Stimulated activated CD8-positive, alpha-beta memory T cell treated with anti-CD3 and anti-CD28 coated beads, Interleukin-4, amount 100 ng/mL, for 24 hours (primary cell): Measurements from ENCODE around the gene ITGA5.

Source experiments
- DNase-seq: peaks from one replicate; pipeline ENCODE4 v3.0.0-alpha.2; 2020; ENCODE audit warnings: low read depth

ITGA5 gene

DNA sequence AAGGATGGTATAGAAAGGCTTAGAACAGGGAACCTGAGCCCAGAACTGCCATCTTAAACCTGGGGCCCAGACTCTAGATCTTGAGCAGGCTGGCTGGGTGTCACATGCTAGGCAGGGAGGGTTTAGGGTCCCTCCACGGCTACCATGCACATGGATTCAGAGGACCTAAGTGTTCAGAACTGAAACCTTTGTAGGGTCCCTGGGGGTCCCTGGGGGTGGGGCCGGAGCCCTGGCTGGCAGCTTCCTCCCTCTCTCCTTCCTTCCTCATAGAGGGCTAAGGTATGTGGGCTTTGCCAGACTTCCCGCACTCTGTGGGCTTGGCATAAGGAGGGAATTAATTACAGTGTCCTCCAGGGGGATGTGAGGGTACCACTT lies 29.9 kb downstream of the ITGA5 start:
- DNase-seq = no peak

DNA sequence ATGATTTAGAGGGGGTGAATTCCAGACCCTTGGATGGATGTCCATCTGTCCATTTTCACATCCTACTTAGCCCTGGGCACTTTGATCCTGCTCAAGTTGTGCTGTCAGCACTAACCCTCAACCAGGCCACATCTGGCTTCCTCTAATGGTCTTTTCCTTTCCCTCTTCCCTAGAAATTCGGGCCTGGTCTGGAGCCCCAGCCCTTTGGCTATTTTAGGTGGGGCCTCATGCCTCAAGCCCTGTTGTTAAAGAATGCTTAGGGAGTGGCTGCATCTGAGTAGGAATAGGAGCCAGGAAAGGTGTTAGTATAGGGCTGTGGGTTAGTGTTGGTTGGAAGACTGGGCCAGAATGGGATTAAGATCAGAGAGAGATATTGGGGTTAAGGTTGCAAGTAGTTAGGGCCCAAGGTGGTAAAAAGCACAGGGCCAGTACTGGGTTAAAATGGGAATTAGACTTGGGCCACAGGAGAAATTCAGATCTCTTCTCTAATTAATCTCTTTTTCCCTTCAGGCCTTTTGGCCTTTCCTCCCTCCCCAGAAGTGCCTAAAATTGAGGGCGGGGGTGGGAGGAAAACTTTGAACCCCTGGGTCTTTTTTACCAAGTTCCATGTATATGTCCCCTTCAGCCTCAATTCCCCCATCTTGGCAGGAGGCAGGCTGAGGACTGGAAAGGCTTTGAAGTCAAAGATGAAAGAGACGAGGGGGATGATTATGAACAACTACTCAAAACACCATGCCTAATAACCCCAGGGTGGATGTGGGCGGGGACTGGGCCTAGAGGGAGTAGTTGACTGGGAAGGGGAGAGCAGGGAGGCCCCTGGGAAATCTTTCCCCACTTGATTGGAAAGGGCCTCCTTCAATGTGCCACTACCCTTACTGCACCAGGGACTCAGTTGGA lies 30.6 kb downstream of the ITGA5 start:
- DNase-seq = no peak

- no peak for DNase-seq
Observed at GRCh38 chr12:54387114-54387467, 32.0 kb downstream of the ITGA5 start.

- no peak for DNase-seq
Observed at GRCh38 chr12:54386403-54387113, 32.5 kb downstream of the ITGA5 start.

DNA sequence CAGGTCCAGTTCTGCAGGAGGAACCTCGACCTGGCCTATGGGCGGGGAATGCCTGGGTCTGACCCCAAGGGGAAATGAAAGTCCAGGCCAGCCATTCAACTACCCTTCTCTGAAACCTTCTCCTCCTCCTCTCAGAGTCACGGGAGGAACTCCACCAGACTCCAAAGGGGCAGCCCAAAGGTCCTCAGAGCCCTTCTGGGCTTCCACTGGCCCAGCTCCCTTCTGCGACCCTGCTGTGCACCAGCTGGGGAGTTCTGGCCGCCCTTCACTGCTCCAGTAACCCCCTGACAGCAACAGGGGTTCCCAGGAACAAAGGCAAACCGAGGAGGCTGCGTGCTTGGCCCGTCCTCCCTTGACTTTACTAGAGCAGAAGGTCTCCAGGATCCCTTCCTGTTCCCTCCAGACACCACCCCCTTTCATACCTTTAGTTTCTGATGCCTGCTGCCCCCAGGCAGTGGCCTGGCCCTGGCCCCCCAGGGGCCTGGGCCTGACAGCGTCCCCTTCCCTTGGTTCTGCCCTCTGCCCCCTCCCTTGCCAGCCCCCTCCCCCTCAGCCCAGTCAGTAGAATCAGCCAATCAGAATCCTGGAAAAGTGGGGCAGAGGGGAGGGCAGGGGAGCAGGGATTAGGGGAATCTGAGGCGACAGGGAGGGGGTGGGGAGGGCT lies 33.7 kb downstream of the ITGA5 start:
- no peak for DNase-seq

- no peak for DNase-seq
Observed at GRCh38 chr12:54384591-54385041, 34.5 kb downstream of the ITGA5 start, which contains the start of gene ZNF385A. ZNF385A (minus strand) TSS chr12:54384733; CDS start chr12:54384514, 219 bp downstream.

DNA sequence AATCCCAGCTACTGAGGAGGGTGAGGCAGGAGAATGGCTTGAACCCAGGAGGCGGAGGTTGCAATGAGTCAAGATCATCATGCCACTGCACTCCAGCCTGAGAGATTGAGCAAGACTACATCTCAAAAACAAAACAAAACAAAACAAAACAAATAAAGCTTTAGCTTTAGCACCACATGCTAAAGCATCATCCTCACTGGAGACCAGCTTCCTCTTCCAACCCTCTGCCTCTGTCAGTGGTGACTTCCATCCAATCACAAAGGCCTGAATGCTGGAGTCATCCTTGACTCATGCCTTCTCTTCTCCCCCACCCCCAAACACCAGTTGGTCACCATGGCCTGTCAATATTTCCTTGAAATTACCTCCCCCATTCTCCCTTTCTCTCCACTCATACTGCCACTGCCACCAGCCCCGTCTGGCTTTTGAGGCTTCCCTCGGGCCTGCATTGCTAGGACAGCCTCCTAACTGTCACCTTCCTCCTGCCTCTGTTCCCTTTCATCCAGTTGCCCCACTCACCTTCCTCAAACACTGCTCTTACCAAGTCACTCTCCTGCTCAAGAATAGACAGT lies 35.9 kb downstream of the ITGA5 start:
- no peak for DNase-seq

DNA sequence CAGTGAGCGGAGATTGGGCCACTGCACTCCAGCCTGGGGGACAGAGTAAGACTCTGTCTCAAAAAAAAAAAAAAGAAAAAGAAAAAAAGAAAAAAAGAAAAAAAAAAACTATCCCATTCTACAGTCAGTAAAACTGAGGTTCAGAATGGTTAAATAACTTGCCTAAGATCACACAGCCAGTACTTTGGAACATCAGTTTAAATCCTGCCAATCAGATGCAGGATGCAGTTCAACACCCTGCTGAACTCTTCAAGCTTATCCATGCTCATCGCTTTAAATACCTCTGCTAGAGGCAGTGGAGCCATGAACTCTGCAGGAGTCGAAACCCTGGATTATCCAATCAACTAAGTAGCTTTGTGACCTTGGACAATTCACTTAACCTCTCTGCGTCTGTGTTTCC lies 37.9 kb downstream of the ITGA5 start:
- no peak for DNase-seq

DNA sequence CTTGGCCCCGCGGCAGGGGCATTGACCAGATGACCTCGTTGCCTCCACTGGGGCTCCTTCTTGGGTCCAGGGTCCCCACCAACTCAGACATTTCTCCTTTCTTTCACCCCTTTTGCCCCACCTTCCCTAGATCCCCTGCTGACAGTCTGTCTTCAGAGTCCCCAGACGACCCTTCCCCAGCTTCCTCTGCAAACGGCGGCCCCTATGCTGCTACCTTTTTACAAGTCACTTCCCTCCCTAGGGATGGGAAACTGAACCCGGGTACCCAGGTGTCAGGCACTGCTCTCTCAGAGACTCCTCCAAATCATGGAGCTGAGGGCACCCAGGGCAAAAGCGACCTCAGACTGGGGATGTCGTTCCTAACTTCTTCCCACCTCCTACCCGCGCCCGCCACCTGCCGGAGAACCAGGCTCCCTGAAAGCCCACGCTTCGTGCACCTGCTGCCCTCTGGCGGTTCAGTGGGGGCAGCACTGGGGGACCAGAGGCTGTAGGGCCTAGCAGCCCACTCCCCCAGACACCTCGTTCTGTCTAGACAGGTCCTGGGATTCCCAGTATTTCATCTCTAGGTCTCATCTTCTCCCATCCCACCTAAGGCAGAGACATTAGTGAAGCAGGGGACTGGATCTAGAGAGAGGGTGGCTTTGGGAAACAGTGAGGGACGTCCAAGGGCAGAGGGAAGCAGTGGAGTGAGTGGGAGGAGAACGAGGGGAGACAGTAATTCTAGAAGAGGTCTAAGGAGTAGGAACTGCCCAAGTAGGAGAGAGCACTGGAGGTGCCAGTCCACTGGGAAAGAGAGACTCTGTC lies 39.5 kb downstream of the ITGA5 start:
- peak; percentile 81 for DNase-seq

DNA sequence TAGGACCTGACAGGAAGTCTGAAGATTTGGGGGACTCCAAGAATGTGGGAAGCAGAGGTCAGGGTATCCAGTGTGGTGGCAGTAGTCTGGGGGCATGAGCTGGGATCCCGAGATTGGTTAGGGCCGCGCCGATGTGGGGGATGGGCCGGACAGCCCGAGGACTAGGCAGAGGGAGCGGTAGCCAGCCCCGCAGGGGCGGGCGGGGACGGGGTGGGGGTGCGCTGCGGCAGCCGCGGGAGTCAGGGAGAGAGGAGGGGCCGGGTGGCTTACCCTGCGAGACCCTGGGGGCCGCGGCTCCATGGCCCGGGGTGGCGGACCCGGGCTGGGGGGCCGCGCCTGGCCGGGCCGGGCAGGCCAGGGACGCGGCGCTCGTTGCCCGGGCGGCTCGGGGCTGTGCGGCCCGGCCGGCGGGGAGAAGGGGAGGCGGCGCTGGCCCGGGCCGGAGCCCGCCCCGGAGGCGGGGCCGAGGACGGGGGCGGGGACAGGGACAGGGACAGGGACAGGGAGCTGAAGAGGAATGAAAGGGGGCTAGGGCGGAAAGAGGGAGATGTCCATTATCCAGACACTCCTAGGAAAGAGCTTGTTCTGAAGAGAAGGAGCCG lies 40.2 kb downstream of the ITGA5 start:
- no peak for DNase-seq

DNA sequence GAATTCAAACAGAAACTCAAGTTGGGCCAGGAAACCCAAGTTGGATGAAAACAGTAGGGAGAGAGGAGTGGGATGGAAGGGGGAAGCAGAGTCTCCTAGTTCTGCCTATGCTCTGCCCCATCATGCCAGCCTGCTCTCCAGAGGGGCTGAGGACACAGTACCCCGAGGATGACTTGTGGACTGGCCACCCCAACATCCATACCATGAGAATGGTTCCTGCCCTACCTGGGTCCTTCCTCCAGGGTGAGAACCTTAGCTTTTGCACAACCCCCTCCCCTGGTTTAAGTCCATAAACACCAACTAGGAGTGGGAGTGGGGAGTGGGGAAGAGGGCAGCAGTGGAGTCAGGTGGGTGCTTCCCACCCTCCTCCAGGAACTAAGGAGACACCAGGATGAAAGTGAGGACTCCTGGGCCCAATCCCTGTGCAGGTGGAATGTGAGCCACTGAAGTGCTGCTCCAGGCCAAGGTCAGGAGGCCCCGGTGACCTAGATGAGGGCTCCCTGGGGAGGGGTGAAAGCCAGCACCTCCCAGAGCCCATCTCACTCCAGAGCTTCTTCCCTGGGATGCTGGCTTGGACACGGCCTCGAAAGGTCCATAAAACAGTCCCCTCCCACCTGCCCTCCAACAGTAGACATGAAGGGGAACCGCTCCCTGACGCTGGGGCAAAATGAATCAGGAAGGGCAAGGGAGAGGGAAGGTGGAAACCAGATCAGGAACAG lies 41.1 kb downstream of the ITGA5 start:
- no peak for DNase-seq

DNA sequence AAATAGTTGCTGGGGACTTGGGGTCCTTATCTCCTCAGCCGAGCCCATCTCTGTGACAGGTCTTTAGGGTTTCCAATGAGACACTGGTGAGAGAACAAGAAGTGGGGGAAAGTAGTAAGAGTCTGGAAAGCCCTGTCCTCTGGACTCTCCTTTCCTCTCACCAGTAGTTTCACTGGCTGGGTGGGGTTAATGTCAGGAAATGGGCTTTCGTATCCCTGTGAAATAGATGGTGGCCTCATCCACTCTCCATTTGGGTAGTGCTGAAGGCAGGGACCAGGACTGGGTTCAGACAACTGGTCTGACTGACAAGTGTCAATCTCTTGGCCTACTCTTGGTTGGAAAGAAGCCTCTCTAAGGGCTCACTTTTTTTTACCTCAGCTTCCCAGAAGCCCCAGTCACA lies 42.1 kb downstream of the ITGA5 start:
- no peak for DNase-seq

DNA sequence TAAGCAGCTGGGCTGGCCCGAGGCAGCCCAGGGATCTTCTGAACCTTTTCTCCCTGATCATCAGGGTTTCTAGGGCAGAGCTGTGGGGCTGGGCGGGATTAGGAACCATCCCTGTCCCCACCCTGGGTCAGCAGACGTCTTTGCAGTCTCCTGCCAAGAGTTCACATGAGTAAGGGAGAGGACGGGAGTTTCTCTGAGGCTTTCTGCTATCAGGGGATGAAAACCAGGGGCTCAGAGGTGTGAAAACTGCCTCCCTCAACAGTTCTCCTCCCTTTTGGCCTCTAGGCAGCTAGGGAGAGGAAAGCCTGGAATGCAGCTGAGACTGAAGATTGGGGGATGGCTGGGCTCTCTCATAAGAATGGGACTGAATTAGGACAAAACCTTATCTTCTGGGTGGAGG lies 42.5 kb downstream of the ITGA5 start:
- no peak for DNase-seq

DNA sequence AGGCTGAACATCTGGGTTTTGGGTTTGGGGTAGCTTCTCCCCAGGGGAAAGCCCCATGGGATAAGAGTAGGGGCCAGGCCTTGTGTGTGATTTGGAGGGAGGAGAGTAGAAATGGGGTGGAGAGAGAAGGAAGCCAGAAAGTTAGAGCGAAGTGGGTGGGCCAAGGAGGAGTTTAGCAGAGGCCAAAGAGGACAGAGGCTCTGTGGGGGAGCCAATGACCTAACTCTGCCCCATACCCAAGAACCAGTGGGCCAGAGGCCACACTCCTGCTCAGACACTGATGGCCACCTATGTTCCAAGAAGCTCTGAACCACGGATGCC lies 43.8 kb downstream of the ITGA5 start:
- no peak for DNase-seq

DNA sequence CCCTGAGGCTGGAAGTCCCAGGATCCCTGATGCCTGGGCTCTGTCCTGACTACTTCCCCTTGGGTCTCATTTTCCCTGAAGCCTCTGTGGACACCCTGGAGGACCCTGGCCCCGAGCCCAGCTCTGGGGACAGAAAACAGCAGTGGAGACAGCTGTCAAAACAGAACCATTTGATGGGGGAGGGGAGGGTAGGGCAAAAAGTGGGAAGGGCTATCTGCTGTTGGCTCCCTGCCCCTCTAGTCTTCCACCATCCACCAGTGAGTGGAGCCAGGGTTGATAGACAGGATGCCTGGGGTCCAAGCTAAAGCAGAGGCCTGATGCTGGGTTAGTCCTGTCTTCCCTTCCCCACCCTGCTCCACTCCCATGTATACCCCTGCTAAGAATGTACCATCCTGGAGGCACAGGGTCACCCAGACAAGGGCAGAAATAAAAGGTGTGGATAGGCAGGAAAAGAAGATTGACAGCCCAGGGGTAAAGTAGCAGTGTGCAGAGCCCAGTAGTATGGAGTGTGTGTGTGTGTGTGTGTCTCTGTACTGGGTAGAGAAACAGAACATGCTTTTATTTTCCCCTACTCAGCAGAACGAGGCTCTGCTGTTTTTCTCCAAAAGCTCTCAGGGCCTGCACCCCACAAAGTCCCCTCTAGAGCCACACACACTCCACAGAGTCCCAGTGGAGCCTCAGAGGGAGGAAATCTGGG lies 44.4 kb downstream of the ITGA5 start:
- DNase-seq = no peak

DNA sequence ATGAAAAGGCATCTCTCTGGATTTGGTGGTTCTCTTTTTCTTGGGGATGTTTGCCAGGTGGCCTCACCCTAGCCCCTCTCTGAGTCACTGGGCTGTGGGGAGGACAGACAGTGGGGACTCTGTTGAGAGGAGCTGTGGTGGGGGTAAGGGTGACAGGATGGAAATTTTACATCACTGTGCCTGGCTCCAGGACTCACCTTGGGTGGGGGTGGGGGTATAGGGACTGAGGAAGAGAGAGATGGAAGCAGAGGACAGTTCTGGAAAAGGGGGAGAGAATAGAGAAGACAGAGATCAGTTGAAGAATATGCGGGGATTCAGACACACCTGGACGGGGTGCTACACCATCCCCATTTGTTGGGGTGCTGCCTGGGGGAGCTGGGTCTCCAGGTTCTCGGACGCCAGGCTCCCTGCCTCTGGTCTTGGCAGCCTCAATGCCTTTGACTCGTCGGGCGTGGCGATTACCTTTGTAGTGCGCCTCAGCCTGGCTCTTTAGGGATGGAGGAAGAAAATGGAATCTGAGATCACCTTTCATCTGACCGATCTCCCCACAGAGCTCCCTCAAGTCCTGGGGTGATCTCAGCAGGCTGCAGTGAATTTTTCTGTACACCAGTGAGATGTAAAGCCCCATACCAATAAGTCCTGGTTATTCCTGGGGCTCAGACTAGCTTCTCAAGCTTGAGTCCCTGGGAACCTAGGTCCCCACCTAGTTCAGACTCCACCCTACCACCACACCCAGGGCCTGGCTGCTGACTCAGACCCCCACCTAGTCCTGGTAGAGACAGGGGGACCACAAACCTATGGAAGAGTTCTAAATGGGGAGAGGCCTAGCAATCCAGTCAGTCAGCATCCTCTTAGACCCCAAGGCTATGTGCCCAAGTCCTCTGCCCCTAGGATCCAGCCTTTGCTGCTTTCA lies 45.2 kb downstream of the ITGA5 start:
- no peak for DNase-seq

- no peak for DNase-seq
Observed at GRCh38 chr12:54372113-54372806, 46.8 kb downstream of the ITGA5 start.

DNA sequence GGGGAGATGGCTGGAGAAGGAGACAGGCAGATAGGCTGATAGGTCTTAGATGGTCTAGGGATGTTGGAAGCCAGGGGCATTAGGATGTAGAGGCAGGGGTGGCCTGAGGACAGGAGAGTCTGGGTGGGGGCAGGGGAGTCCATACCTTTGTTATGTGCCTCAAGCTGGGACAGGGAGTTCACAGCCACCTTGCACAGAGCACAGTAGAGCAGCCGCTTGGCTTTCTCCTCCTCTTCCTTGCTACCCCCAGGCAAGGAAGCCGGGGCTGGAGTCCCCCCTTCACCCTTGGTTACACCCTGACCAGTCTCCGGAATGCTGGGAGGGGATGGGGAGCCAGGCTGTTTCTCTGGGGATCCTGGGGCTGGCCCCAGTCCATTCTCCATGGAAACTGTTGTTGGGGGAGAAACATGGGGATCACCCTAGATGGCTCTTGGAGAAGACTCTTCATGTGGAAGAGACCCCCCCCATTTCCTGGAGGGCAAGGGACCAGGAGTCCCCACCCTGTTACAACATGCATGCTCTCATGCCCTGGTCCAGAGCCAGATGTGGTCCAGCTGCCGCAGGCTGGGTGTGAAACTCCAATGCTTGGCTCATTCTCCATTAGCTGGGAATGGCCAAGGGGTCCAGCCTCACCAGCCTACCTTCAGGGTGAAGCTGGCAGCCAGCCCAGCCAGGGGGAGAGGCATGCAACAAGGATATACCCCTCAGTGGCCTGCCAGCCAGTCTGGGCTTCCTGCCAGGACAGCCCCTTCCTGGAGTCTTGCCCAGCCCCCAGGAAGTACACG lies 47.5 kb downstream of the ITGA5 start:
- DNase-seq = no peak
